Osteoblast (primary cell): Measurements from ENCODE around the gene PWWP2B. TPM values are rescaled to one million over a fixed set of nuclear protein-coding genes. Genes with fewer than 3 reads are reported as not detected.
A peak's percentile ranks its signal among the peaks of the same experiment; 100 is the strongest.

Source experiments
- DNase-seq: peaks from one replicate; pipeline ENCODE4 v3.0.0; 2011; ENCODE audit warnings: low spot score, mixed read lengths; ENCODE audit not compliant: insufficient read length; ENCODE audit errors: missing footprints
- H2AFZ ChIP-seq: 2 replicates; pipeline ENCODE4 v1.6.0; 2011; ENCODE audit warnings: mild to moderate bottlenecking, low read length
- H3K27ac ChIP-seq: 2 replicates; pipeline ENCODE4 v1.5.1; 2011; ENCODE audit warnings: mild to moderate bottlenecking, low read depth, low read length, moderate library complexity
- H3K27me3 ChIP-seq: 2 replicates; pipeline ENCODE4 v1.6.0; 2012; ENCODE audit warnings: mild to moderate bottlenecking, control low read depth, inconsistent platforms, low read length, moderate library complexity; ENCODE audit not compliant: insufficient read depth
- H3K36me3 ChIP-seq: 2 replicates; pipeline ENCODE4 v1.5.1; 2011; ENCODE audit warnings: mild to moderate bottlenecking, low read length, control low read depth, moderate library complexity; ENCODE audit not compliant: insufficient read depth
- H3K4me1 ChIP-seq: 2 replicates; pipeline ENCODE4 v1.5.1; 2011; ENCODE audit warnings: mild to moderate bottlenecking, low read length, control low read depth, moderate library complexity; ENCODE audit not compliant: insufficient read depth
- H3K4me2 ChIP-seq: 2 replicates; pipeline ENCODE4 v1.6.0; 2011; ENCODE audit warnings: mild to moderate bottlenecking, low read length; ENCODE audit not compliant: insufficient read depth
- H3K4me3 ChIP-seq: fragments of 200-600 bp; sonication (generic); 3 replicates; pipeline ENCODE4 v1.5.1; 2012; ENCODE audit warnings: mild to moderate bottlenecking, low read length, inconsistent platforms; ENCODE audit not compliant: insufficient read depth
- H3K79me2 ChIP-seq: 2 replicates; pipeline ENCODE4 v1.6.0; 2012; ENCODE audit warnings: mild to moderate bottlenecking, low read length, control low read depth, inconsistent platforms; ENCODE audit not compliant: insufficient read depth
- H3K9me3 ChIP-seq: 2 replicates; pipeline ENCODE4 v1.5.1; 2011; ENCODE audit warnings: low read depth, low read length, control low read depth
- H4K20me1 ChIP-seq: 2 replicates; pipeline ENCODE4 v1.6.0; 2012; ENCODE audit warnings: mild to moderate bottlenecking, low read length, control low read depth; ENCODE audit not compliant: insufficient read depth
- total RNA-seq: library from RNA; depleted of rRNA; stranded (reverse); fragments of >200 nt; gene quantifications from 2 replicates; pipeline ENCODE4 v1.2.3, GENCODE V29; 2012
- TF ChIP-seq, protein P1 (sequence below): IDR thresholded peaks from 2 replicates; pipeline ENCODE4 v1.5.1; 2011; ENCODE audit warnings: mild to moderate bottlenecking, low read depth, low read length, moderate library complexity; ENCODE audit errors: extremely low read depth

The PWWP2B gene
- total RNA-seq, 1 donor: 18.5 TPM

DNA sequence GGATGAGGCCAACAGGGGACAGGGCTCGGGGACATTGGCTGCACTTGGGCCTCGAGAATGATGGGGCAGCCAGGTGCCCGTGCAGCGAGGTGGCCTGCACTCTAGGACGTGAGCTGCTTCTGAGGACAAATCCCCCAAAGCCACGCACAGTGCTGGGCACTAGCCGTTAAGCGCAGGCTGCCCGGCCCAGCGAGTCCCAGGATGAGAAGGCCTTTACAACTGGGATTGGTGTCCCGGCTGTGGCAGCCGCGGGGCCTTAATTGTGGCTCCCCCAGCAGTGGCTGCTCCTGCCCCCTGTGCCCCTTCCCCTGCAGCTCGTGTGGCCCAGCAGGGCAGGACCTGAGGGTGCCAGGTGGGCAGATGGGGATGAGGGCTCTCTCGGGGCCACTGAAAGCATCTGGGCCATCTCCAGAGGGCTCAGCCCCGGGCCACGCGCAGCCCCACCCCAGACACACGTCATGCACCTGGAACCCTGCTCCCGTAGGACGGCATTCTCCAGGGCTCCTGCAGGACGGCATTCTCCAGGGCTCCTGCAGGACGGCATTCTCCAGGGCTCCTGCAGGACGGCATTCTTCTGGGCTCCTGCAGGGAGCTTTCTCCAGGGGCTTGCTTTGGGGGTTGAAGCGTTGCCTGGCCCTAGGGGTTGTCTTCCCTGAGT lies 6.6 kb downstream of the PWWP2B start:
- no peak overlapping the region for H3K4me3 ChIP-seq
- peaks cover 30% of the 10 kb centered on the region for H4K20me1 ChIP-seq
- DNase-seq: peak; percentile 75
- peaks cover 5% of the 10 kb centered on the region for H3K36me3 ChIP-seq
- no peak overlapping the region for H3K4me2 ChIP-seq
- TF ChIP-seq, protein P1, sequence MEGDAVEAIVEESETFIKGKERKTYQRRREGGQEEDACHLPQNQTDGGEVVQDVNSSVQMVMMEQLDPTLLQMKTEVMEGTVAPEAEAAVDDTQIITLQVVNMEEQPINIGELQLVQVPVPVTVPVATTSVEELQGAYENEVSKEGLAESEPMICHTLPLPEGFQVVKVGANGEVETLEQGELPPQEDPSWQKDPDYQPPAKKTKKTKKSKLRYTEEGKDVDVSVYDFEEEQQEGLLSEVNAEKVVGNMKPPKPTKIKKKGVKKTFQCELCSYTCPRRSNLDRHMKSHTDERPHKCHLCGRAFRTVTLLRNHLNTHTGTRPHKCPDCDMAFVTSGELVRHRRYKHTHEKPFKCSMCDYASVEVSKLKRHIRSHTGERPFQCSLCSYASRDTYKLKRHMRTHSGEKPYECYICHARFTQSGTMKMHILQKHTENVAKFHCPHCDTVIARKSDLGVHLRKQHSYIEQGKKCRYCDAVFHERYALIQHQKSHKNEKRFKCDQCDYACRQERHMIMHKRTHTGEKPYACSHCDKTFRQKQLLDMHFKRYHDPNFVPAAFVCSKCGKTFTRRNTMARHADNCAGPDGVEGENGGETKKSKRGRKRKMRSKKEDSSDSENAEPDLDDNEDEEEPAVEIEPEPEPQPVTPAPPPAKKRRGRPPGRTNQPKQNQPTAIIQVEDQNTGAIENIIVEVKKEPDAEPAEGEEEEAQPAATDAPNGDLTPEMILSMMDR: no peak
- no peaks in the 10 kb centered on the region for H3K27me3 ChIP-seq
- peaks cover 4% of the 10 kb centered on the region for H3K4me1 ChIP-seq
- H2AFZ ChIP-seq: no peak overlapping the region
- peaks cover 38% of the 10 kb centered on the region for H3K79me2 ChIP-seq
- no peak overlapping the region for H3K27ac ChIP-seq
- no peaks in the 10 kb centered on the region for H3K9me3 ChIP-seq

DNA sequence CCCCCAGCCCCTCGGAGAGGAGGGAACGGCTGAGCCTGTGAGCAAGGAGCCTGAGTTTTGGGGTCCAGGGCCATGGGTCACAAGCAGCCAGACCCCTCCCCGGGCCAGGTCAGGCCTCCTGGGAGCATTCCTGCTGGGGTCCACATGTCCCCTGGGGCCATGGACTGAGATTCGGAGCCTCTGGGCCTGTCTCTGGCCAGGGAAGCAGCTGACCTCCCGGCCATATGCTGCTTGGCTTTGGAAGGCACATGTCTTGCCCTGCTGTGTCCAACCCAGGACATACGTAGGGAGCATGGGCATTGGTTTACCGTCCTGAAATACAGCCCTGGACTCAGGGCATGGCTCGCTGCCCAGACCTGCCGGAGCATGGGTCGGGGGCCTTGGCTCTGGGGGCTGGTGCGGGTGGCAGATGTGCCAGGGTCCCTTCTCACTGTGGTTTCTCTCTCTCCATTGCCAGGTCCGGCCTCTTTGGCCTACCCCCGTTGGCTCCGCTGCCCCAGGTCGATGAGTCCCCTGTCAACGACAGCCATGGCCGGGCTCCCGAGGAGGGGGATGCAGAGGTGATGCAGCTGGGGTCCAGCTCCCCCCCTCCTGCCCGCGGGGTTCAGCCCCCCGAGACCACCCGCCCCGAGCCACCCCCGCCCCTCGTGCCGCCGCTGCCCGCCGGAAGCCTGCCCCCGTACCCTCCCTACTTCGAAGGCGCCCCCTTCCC lies 7.3 kb downstream of the PWWP2B start:
- Histone ChIP-seq H3K4me1 (peaks cover 4% of the 10 kb centered on the region), H3K27me3 (no peaks in the 10 kb centered on the region), H3K4me3 (no peak overlapping the region), H3K36me3 (peaks cover 5% of the 10 kb centered on the region), H2AFZ (no peak overlapping the region), H3K27ac (no peak overlapping the region), H3K79me2 (peaks cover 39% of the 10 kb centered on the region), H4K20me1 (peaks cover 29% of the 10 kb centered on the region), H3K4me2 (no peak overlapping the region), H3K9me3 (no peaks in the 10 kb centered on the region)
- peak; percentile 86 for DNase-seq
- TF ChIP-seq, protein P1: no peak

DNA sequence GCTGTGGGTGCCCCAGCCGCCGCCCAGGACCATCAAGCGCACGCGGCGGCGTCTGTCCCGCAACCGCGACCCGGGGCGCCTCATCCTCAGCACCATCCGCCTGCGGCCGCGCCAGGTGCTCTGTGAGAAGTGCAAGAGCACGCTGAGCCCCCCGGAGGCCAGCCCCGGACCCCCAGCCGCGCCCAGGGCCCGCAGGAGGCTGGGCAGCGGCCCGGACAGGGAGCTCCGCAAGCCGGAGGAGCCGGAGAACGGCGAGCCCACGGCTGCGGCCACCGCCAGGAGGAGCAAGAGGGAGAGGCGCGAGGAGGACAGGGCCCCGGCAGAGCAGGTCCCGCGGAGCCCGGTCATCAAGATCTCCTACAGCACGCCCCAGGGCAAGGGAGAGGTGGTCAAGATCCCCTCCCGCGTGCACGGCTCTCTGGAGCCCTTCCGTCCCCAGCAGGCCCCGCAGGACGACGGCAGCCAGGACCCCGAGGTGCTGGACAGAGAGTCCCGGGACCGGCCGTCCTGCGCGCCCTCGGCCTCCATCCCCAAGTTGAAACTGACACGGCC lies 8.0 kb downstream of the PWWP2B start:
- H3K27ac ChIP-seq: no peak overlapping the region
- no peaks in the 10 kb centered on the region for H3K27me3 ChIP-seq
- H3K79me2 ChIP-seq: peaks cover 37% of the 10 kb centered on the region
- H2AFZ ChIP-seq: no peak overlapping the region
- H3K4me3 ChIP-seq: no peak overlapping the region
- H3K36me3 ChIP-seq: peaks cover 5% of the 10 kb centered on the region
- peaks cover 22% of the 10 kb centered on the region for H4K20me1 ChIP-seq
- H3K4me1 ChIP-seq: peaks cover 4% of the 10 kb centered on the region
- H3K9me3 ChIP-seq: no peaks in the 10 kb centered on the region
- no peak for DNase-seq
- TF ChIP-seq, protein P1: no peak
- no peak overlapping the region for H3K4me2 ChIP-seq

DNA sequence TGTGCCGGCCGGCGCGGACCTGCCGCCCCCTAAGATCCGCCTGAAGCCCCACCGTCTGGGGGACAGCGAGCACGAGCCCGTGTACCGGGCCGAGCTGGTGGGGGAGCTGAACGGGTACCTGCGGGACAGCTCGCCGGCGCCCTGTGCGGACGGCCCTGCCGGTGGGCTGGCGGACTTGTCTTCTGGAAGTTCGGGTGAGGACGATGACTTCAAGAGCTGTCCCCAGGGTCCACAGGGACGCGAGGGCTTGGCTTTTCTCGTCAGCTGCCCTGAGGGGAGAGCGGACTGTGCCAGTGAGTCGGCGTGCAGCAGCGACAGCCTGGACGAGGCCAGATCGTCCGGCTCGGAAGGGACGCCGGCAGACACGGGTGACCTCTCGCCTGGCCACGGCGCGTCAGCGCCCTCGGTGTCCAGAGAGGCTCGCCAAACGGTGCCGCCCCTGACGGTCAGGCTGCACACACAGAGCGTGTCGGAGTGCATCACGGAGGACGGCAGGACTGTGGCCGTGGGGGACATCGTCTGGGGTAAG lies 8.5 kb downstream of the PWWP2B start:
- Histone ChIP-seq H3K4me3 (no peak overlapping the region), H2AFZ (no peak overlapping the region), H3K36me3 (peaks cover 5% of the 10 kb centered on the region), H3K27ac (no peak overlapping the region), H3K4me1 (peaks cover 4% of the 10 kb centered on the region), H3K27me3 (no peaks in the 10 kb centered on the region), H3K4me2 (no peak overlapping the region), H3K9me3 (no peaks in the 10 kb centered on the region), H4K20me1 (peaks cover 20% of the 10 kb centered on the region), H3K79me2 (peaks cover 37% of the 10 kb centered on the region)
- no peak for DNase-seq
- TF ChIP-seq, protein P1: no peak
